Immature natural killer cell (primary cell): ENCODE results near the gene GABRE. TPM values are rescaled to one million over a fixed set of nuclear protein-coding genes. Genes with fewer than 3 reads are reported as not detected.

Experiments used
- DNase-seq, 3 donors: peaks; one replicate each; pipeline ENCODE4 v3.0.0; 2022; ENCODE audit warnings: mixed read lengths in 1 of 3
- H3K27ac Mint-ChIP-seq, 6 donors: one replicate each; pipeline ENCODE4 v1.8.0; 2020; ENCODE audit warnings: mixed read lengths in 6 of 6, mild to moderate bottlenecking in 5 of 6, inconsistent platforms in 4 of 6, moderate library complexity in 3 of 6
- H3K27me3 Mint-ChIP-seq, 3 donors: one replicate each; pipeline ENCODE4 v1.8.0; 2020 to 2021; ENCODE audit warnings: low read depth in 3 of 3, mild to moderate bottlenecking in 3 of 3, mixed read lengths in 3 of 3, moderate library complexity in 3 of 3, inconsistent platforms in 1 of 3
- H3K36me3 Mint-ChIP-seq, 3 donors: one replicate each; pipeline ENCODE4 v1.8.0; 2020; ENCODE audit warnings: mixed read lengths in 3 of 3, inconsistent platforms in 2 of 3, mild to moderate bottlenecking in 2 of 3
- H3K4me1 Mint-ChIP-seq, 2 donors: one replicate each; pipeline ENCODE4 v1.8.0; 2020; ENCODE audit warnings: inconsistent platforms in 2 of 2, mild to moderate bottlenecking in 2 of 2, mixed read lengths in 2 of 2, moderate library complexity in 1 of 2
- H3K4me3 Mint-ChIP-seq, 5 donors: one replicate each; pipeline ENCODE4 v1.8.0; 2020; ENCODE audit warnings: mild to moderate bottlenecking in 5 of 5, mixed read lengths in 5 of 5, inconsistent platforms in 3 of 5, moderate library complexity in 3 of 5
- H3K9me3 Mint-ChIP-seq, 6 donors: one replicate each; pipeline ENCODE4 v1.8.0; 2020; ENCODE audit warnings: mild to moderate bottlenecking in 6 of 6, mixed read lengths in 6 of 6, inconsistent platforms in 4 of 6, moderate library complexity in 3 of 6
- polyA plus RNA-seq, 3 donors: library from polyadenylated mRNA; unstranded; fragments of 300-500 nt; fragmentation: Illumina TruSeq; gene quantifications; one replicate each; pipeline ENCODE4 v1.2.3, GENCODE V29; 2021

GABRE gene
- polyA plus RNA-seq, 3 donors from 2014 or later, result not detected

- DNase-seq, result no peak
- no peak overlapping the region for H3K27ac Mint-ChIP-seq
- no peak overlapping the region for H3K4me3 Mint-ChIP-seq
- peaks cover 0 to 2% (median 0%) of the 10 kb centered on the region in 6 donors for H3K9me3 Mint-ChIP-seq
- H3K36me3 Mint-ChIP-seq, result no peaks in the 10 kb centered on the region
- H3K4me1 Mint-ChIP-seq, result no peaks in the 10 kb centered on the region
- peaks cover 0 to 4% (median 0%) of the 10 kb centered on the region in 3 donors for H3K27me3 Mint-ChIP-seq
Measured at GRCh38 chrX:151982222-151982621, 7.7 kb upstream of the GABRE start.

- DNase-seq, result no peak
- H3K27ac Mint-ChIP-seq, result no peak overlapping the region
- H3K27me3 Mint-ChIP-seq, result peaks cover 0 to 2% (median 1%) of the 10 kb centered on the region in 3 donors
- no peaks in the 10 kb centered on the region for H3K36me3 Mint-ChIP-seq
- H3K4me1 Mint-ChIP-seq, result no peaks in the 10 kb centered on the region
- no peak overlapping the region for H3K4me3 Mint-ChIP-seq
- peaks cover 0 to 2% (median 0%) of the 10 kb centered on the region in 6 donors for H3K9me3 Mint-ChIP-seq
Measured at GRCh38 chrX:151981129-151981528, 6.7 kb upstream of the GABRE start.

GRCh38 chrX:151977923-151978322 lies 3.4 kb upstream of the GABRE start:
- no peaks in the 10 kb centered on the region for H3K36me3 Mint-ChIP-seq
- no peak for DNase-seq
- H3K27ac Mint-ChIP-seq, result no peak overlapping the region
- peaks cover 1 to 11% (median 7%) of the 10 kb centered on the region in 3 donors for H3K27me3 Mint-ChIP-seq
- no peak overlapping the region for H3K4me3 Mint-ChIP-seq
- H3K9me3 Mint-ChIP-seq, result peaks cover 0 to 2% (median 0%) of the 10 kb centered on the region in 6 donors
- no peaks in the 10 kb centered on the region for H3K4me1 Mint-ChIP-seq

GRCh38 chrX:151977009-151977408 lies 2.5 kb upstream of the GABRE start:
- H3K27ac Mint-ChIP-seq, result no peak overlapping the region
- peaks cover 1 to 11% (median 7%) of the 10 kb centered on the region in 3 donors for H3K27me3 Mint-ChIP-seq
- H3K4me3 Mint-ChIP-seq, result no peak overlapping the region

GRCh38 chrX:151975736-151976275 lies 1.3 kb upstream of the GABRE start:
- H3K4me1 Mint-ChIP-seq, result no peaks in the 10 kb centered on the region
- peaks cover 1 to 13% (median 7%) of the 10 kb centered on the region in 3 donors for H3K27me3 Mint-ChIP-seq
- peaks cover 0 to 2% (median 0%) of the 10 kb centered on the region in 6 donors for H3K9me3 Mint-ChIP-seq
- no peak overlapping the region for H3K4me3 Mint-ChIP-seq
- H3K27ac Mint-ChIP-seq, result no peak overlapping the region
- H3K36me3 Mint-ChIP-seq, result no peaks in the 10 kb centered on the region
- DNase-seq, result no peak

More at GRCh38 chrX:151977009-151977408, 2.5 kb upstream of the GABRE start:
- no peak for DNase-seq
- Mint-ChIP-seq H3K9me3 (peaks cover 0 to 2% (median 0%) of the 10 kb centered on the region in 6 donors), H3K4me1 (no peaks in the 10 kb centered on the region), H3K36me3 (no peaks in the 10 kb centered on the region)

DNA sequence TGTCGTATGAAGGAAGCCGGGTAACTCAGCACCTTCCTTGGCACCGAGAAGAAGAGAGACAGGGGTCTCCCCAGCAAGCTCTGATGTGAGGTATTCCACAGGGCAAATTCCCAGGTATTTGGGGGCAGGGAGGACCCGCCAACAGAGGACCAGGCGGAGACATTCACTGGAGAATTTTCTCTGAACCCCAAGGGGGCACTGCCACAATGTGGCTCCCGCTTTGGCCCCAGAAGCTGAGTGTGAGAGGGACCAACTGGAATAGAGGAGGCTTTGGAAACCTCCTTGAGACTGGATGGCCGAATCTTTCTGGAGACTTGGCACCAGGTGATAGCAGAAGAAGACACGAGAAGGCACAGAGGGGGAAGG lies 735 bp upstream of the GABRE start:
- Mint-ChIP-seq H3K36me3 (no peaks in the 10 kb centered on the region), H3K9me3 (peaks cover 0 to 2% (median 0%) of the 10 kb centered on the region in 6 donors), H3K4me1 (no peaks in the 10 kb centered on the region), H3K27me3 (peaks cover 1 to 13% (median 7%) of the 10 kb centered on the region in 3 donors), H3K27ac (no peak overlapping the region), H3K4me3 (no peak overlapping the region)
- DNase-seq, result no peak

DNA sequence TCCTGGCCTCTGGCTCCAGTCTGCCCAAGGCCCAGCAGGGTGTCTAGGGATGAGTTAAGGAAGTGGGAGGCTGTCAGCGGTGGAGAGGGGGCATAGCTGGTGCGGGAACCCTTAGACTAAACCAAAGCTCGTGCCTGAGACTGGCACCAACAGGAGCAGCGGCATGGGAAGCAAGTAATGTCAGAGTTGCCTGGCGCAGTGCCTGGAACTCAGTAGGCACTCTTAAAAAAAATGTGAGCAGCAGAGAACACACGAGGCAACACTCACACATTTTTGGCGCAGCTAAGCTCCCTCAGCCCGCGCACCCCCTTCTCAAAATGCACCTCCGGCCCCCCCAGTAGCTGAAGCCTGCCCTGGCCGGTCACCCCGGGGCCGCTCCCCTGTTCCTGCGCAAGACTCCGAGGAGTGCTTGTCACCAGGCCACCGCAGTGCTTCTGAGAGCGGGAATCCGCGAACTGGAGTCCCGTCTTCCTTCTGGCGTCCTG lies 583 bp downstream of the GABRE start:
- no peak overlapping the region for H3K4me3 Mint-ChIP-seq
- no peaks in the 10 kb centered on the region for H3K4me1 Mint-ChIP-seq
- no peaks in the 10 kb centered on the region for H3K36me3 Mint-ChIP-seq
- no peak overlapping the region for H3K27ac Mint-ChIP-seq
- no peak for DNase-seq
- H3K27me3 Mint-ChIP-seq, result peaks cover 1 to 13% (median 9%) of the 10 kb centered on the region in 3 donors
- H3K9me3 Mint-ChIP-seq, result peaks cover 0 to 2% (median 0%) of the 10 kb centered on the region in 6 donors

GRCh38 chrX:151973060-151973661 lies 1.3 kb downstream of the GABRE start:
- H3K27ac Mint-ChIP-seq, result no peak overlapping the region
- no peak overlapping the region for H3K4me3 Mint-ChIP-seq
- peaks cover 0 to 2% (median 0%) of the 10 kb centered on the region in 6 donors for H3K9me3 Mint-ChIP-seq
- peaks cover 1 to 13% (median 9%) of the 10 kb centered on the region in 3 donors for H3K27me3 Mint-ChIP-seq
- no peaks in the 10 kb centered on the region for H3K4me1 Mint-ChIP-seq
- DNase-seq, result no peak
- no peaks in the 10 kb centered on the region for H3K36me3 Mint-ChIP-seq

- no peak overlapping the region for H3K4me3 Mint-ChIP-seq
- H3K27ac Mint-ChIP-seq, result no peak overlapping the region
- peaks cover 0 to 13% (median 9%) of the 10 kb centered on the region in 3 donors for H3K27me3 Mint-ChIP-seq
- H3K36me3 Mint-ChIP-seq, result no peaks in the 10 kb centered on the region
- no peaks in the 10 kb centered on the region for H3K4me1 Mint-ChIP-seq
- no peaks in the 10 kb centered on the region for H3K9me3 Mint-ChIP-seq
- no peak for DNase-seq
Measured at GRCh38 chrX:151970661-151971060, 3.8 kb downstream of the GABRE start.

- Mint-ChIP-seq H3K4me3 (no peak overlapping the region), H3K9me3 (no peaks in the 10 kb centered on the region), H3K4me1 (no peaks in the 10 kb centered on the region), H3K27ac (no peak overlapping the region), H3K27me3 (peaks cover 0 to 13% (median 7%) of the 10 kb centered on the region in 3 donors), H3K36me3 (no peaks in the 10 kb centered on the region)
- no peak for DNase-seq
Measured at GRCh38 chrX:151970027-151970426, 4.4 kb downstream of the GABRE start.

DNA sequence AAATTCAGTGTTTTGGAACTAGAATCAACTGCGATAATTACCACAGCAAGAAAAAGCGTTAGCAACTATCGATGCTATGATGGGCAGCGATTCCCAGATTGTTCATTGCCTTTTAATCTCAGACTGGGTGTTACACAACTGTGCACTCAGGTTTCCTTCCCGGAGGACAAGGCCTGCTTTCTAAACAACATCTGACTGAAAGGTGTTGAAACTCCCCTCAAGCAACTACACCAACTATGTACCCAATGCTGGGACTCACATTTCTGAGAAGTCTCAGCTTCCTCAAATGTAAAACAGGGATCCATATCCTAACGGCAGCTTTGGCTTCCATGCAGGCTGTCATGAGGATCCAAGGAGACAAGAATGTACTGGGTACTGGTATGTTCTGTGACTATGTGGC lies 8.2 kb downstream of the GABRE start:
- no peaks in the 10 kb centered on the region for H3K9me3 Mint-ChIP-seq
- H3K36me3 Mint-ChIP-seq, result no peaks in the 10 kb centered on the region
- DNase-seq, result no peak
- H3K27me3 Mint-ChIP-seq, result peaks cover 0 to 2% (median 0%) of the 10 kb centered on the region in 3 donors
- no peaks in the 10 kb centered on the region for H3K4me1 Mint-ChIP-seq
- H3K27ac Mint-ChIP-seq, result no peak overlapping the region
- no peak overlapping the region for H3K4me3 Mint-ChIP-seq

- Mint-ChIP-seq H3K27me3 (peaks cover 0 to 1% (median 0%) of the 10 kb centered on the region in 3 donors), H3K4me1 (no peaks in the 10 kb centered on the region), H3K4me3 (no peak overlapping the region), H3K9me3 (no peaks in the 10 kb centered on the region), H3K36me3 (no peaks in the 10 kb centered on the region), H3K27ac (no peak overlapping the region)
- DNase-seq, result no peak
Measured at GRCh38 chrX:151962034-151962433, 12.4 kb downstream of the GABRE start.

DNA sequence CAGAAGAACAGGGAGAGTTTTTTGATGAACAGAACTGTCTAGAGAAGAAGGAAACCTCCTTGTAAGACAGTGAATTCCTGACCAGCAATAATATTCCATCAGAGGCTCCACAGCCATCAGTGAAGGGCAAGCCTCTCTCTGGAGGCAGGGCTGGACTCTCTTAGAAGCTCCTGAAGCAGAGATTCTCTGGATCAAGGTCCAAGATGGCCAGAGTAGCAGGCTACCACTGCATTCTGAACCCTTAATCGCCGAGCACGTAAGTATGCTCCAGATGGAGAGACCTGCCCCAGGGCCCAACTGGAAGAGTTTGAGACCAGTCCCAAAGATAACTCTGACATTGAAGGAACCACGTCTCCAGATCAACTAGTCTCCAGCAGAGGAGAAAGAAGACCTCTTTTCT lies 16.4 kb downstream of the GABRE start:
- Mint-ChIP-seq H3K36me3 (no peaks in the 10 kb centered on the region), H3K4me1 (no peaks in the 10 kb centered on the region), H3K27me3 (peaks cover 0 to 3% (median 0%) of the 10 kb centered on the region in 3 donors), H3K9me3 (no peaks in the 10 kb centered on the region), H3K27ac (no peak overlapping the region), H3K4me3 (no peak overlapping the region)
- no peak for DNase-seq

- Mint-ChIP-seq H3K27me3 (peaks cover 2 to 5% (median 3%) of the 10 kb centered on the region in 3 donors), H3K36me3 (no peaks in the 10 kb centered on the region), H3K27ac (no peak overlapping the region), H3K9me3 (peaks cover 0 to 2% (median 0%) of the 10 kb centered on the region in 6 donors), H3K4me1 (no peaks in the 10 kb centered on the region), H3K4me3 (no peak overlapping the region)
- DNase-seq, result no peak
Measured at GRCh38 chrX:151954730-151955129, 19.7 kb downstream of the GABRE start.
